ENCODE data around the gene TBX2.

TBX2 gene

GRCh38 chr17:61404913-61405685, 5.5 kb downstream of the TBX2 start:
- H3K36me3 ChIP-seq (replicated peaks), result peaks cover 22% of the 10 kb centered on the region
- in situ Hi-C loops (cut with HindIII; ENCODE audit: low pct_ligation_motif_present, low sequenced_read_pairs), result no loop called here
- H3K27me3 ChIP-seq (replicated peaks), result no peaks in the 10 kb centered on the region
- peak overlapping the region; percentile 84 for H3K4me3 ChIP-seq (ENCODE audit: low read depth, low read length)
- TF ChIP-seq, protein P1, sequence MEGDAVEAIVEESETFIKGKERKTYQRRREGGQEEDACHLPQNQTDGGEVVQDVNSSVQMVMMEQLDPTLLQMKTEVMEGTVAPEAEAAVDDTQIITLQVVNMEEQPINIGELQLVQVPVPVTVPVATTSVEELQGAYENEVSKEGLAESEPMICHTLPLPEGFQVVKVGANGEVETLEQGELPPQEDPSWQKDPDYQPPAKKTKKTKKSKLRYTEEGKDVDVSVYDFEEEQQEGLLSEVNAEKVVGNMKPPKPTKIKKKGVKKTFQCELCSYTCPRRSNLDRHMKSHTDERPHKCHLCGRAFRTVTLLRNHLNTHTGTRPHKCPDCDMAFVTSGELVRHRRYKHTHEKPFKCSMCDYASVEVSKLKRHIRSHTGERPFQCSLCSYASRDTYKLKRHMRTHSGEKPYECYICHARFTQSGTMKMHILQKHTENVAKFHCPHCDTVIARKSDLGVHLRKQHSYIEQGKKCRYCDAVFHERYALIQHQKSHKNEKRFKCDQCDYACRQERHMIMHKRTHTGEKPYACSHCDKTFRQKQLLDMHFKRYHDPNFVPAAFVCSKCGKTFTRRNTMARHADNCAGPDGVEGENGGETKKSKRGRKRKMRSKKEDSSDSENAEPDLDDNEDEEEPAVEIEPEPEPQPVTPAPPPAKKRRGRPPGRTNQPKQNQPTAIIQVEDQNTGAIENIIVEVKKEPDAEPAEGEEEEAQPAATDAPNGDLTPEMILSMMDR (IDR thresholded peaks at IDR 0.05; ENCODE audit: low read depth, low read length, missing control alignments), result no peak
- no peak for DNase-seq
- no peak overlapping the region for H3K27ac ChIP-seq

DNA sequence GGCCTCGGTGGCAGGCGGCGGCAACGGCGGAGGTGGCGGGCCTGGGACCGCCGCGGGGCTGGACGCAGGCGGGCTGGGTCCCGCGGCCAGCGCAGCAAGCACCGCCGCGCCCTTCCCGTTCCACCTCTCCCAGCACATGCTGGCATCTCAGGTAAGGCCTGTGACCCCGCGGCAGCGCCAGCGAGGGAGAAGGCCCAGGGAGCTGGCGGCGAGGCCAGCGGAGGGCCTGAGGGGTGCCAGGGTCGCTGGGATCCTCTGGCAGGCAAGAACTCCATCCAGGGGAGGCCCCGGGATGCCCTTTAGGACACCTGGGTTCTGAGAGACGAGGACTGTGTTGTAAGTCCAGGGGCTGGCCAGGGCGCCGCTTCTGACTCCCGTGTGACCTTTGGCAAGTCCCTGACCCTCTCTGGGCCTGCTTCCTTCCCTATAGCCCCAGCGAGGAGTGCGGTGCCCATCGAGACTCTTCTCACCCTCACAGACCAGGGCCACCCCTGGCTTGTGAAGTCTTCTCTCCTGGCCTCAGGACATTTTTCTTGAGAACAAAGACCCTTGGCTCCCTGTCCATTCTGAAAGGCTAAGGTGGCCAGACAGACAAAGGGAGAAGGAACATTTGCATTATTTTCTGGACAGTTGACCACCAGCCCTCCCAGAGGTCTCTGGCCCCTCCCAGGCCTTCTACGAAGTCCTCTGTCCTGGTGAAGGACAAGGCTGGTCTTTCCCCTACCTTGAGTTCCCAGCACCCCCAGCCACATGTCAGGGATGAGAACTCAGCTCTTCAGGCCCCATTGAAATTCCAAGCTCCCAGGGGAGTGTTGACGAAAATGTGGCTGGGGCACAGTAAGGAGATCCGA, 6.3 kb downstream of the TBX2 start:
- Histone ChIP-seq H3K4me3 (ENCODE audit: low read depth, low read length) (peak overlapping the region; percentile 84), H3K27ac (no peak overlapping the region), H3K36me3 (replicated peaks) (peaks cover 22% of the 10 kb centered on the region), H3K27me3 (replicated peaks) (no peaks in the 10 kb centered on the region)
- in situ Hi-C loops (cut with HindIII; ENCODE audit: low pct_ligation_motif_present, low sequenced_read_pairs), result no loop called here
- DNase-seq, result no peak
- TF ChIP-seq, protein P1 (IDR thresholded peaks at IDR 0.05; ENCODE audit: low read depth, low read length, missing control alignments), result no peak

- Histone ChIP-seq H3K27me3 (replicated peaks) (no peaks in the 10 kb centered on the region), H3K4me3 (ENCODE audit: low read depth, low read length) (no peak overlapping the region), H3K36me3 (replicated peaks) (peaks cover 22% of the 10 kb centered on the region), H3K27ac (no peak overlapping the region)
- in situ Hi-C loops (cut with HindIII; ENCODE audit: low pct_ligation_motif_present, low sequenced_read_pairs), result no loop called here
- DNase-seq, result no peak
- TF ChIP-seq, protein P1 (IDR thresholded peaks at IDR 0.05; ENCODE audit: low read depth, low read length, missing control alignments), result no peak
These were observed 6.8 kb downstream of the TBX2 start for GRCh38 chr17:61406537-61406845.

DNA sequence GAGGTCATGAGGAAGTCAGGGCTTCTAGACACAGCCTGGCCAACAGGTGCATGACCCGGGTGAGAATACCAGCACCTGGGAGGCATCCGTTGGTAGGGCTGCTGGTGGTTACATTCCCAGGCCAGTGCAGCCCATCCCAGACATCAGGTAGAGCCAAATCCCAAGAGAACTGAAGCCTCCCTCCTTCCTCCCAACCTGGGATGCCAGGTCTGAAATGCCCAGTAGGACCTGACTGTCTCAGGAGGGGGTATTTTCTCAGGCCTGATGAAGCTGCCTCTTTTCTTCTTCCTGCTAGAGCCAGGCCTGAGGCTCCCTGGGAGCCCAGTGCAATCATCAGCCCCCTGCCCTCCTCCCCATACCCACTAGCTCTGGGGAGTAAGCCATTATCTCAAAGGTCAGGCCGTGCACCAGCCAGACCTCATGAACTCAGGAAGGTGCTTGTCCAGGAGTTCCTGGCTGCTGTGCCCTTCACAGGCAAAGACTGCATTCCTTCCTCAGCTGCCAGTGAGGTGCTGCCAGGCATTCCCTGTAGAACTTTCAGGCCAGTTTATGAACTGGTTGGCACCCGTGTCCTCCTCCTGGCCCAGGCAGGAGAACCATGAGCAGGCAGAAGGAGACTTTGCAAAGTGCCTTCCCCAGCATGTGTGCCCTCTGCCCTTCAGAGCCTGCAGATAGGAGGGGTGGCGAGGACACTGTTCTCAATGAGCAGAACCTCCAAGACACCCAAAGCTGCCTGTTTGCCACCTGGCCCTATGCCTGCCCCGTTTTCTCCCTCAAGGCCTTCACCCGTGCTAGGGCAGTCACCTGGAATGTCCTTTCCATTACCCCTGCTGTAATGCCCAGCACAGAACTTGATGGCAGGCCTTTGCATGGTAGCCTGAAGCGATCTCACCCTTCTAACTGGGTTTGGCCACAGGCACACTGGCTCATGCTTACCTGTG, 7.6 kb downstream of the TBX2 start:
- H3K27me3 ChIP-seq (replicated peaks), result no peaks in the 10 kb centered on the region
- TF ChIP-seq, protein P1 (IDR thresholded peaks at IDR 0.05; ENCODE audit: low read depth, low read length, missing control alignments), result no peak
- no peak for DNase-seq
- no peak overlapping the region for H3K27ac ChIP-seq
- in situ Hi-C loops (cut with HindIII; ENCODE audit: low pct_ligation_motif_present, low sequenced_read_pairs), result no loop called here
- H3K4me3 ChIP-seq (ENCODE audit: low read depth, low read length), result no peak overlapping the region
- H3K36me3 ChIP-seq (replicated peaks), result peaks cover 19% of the 10 kb centered on the region

DNA sequence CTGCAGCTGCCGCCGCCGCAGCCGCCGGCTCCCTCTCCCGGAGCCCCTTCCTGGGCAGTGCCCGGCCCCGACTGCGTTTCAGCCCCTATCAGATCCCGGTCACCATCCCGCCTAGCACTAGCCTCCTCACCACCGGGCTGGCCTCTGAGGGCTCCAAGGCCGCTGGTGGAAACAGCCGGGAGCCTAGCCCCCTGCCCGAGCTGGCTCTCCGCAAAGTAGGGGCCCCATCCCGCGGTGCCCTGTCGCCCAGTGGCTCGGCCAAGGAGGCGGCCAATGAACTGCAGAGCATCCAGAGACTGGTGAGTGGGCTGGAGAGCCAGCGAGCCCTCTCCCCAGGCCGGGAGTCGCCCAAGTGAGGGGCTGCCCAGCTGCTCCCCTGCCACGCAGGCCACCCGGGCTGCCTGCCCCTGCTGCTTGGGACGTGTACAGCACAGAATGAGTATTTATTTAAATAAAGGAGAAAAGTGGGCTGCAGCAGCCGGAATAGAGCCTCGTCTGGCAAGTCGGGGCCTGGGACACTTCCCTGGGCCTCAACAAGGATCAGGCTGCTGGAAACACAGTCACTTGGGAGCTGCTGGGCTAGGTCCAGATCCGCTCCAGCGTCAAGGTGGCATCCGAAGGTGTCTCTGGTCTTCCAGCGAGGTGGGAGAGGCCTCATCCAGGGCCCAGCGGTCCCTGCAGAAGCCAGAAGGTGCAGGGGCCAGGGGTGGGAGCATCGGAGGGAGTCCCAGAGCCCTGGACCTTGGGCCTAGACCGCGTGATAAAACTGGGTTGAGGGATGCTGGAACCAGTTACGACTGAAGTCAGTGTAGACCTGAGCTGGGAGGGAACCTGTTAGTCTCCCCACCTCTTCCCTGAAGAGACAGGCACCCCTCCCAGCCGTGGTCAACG, 8.8 kb downstream of the TBX2 start:
- H3K27me3 ChIP-seq (replicated peaks), result no peaks in the 10 kb centered on the region

More for the DNA sequence above, 8.8 kb downstream of the TBX2 start:
- DNase-seq, result no peak
- in situ Hi-C loops (cut with HindIII; ENCODE audit: low pct_ligation_motif_present, low sequenced_read_pairs), result no loop called here
- peaks cover 19% of the 10 kb centered on the region for H3K36me3 ChIP-seq (replicated peaks)
- no peak overlapping the region for H3K4me3 ChIP-seq (ENCODE audit: low read depth, low read length)
- TF ChIP-seq, protein P1 (IDR thresholded peaks at IDR 0.05; ENCODE audit: low read depth, low read length, missing control alignments), result no peak
- no peak overlapping the region for H3K27ac ChIP-seq
